Mammary epithelial cell (primary cell): Measurements from ENCODE around the gene RUSC2.

Experiments used
- EZH2 ChIP-seq: IDR thresholded peaks from 2 replicates; pipeline ENCODE4 v1.6.1; 2012; ENCODE audit warnings: low read length, inconsistent platforms, borderline replicate concordance
- TF ChIP-seq, protein P1 (sequence below), 2 donors: IDR thresholded peaks in 1 of 2; conservative IDR thresholded peaks in 1 of 2; 2 replicates each; pipeline ENCODE4 v1.5.1; 2011 to 2012; ENCODE audit warnings: inconsistent platforms in 2 of 2, low read length in 2 of 2, mild to moderate bottlenecking in 2 of 2, control low read depth in 1 of 2, low read depth in 1 of 2; ENCODE audit not compliant: insufficient read depth in 1 of 2; ENCODE audit errors: extremely low read depth in 1 of 2

DNA sequence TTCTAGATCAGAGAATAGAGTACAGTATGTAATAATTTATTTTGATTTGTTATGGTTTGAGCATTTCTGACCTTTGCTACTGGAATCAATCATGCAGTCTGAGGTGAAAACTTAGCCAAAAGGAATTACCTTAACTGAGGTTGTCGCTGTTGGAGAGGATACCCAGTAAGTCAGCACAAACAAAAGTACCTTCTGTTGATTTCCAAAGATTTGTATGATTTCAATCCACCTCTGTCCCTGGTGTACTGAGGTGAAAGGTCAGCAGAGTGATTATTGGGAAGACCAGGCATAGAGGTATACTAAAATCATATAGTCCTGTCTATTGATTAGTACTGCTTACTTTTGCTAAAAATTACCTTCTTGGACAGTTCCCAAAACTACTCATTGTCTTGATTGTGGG lies 32.8 kb downstream of the RUSC2 start:
- TF ChIP-seq, protein P1, sequence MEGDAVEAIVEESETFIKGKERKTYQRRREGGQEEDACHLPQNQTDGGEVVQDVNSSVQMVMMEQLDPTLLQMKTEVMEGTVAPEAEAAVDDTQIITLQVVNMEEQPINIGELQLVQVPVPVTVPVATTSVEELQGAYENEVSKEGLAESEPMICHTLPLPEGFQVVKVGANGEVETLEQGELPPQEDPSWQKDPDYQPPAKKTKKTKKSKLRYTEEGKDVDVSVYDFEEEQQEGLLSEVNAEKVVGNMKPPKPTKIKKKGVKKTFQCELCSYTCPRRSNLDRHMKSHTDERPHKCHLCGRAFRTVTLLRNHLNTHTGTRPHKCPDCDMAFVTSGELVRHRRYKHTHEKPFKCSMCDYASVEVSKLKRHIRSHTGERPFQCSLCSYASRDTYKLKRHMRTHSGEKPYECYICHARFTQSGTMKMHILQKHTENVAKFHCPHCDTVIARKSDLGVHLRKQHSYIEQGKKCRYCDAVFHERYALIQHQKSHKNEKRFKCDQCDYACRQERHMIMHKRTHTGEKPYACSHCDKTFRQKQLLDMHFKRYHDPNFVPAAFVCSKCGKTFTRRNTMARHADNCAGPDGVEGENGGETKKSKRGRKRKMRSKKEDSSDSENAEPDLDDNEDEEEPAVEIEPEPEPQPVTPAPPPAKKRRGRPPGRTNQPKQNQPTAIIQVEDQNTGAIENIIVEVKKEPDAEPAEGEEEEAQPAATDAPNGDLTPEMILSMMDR (conservative IDR thresholded peaks at IDR 0.05 in 1 of 2, IDR thresholded peaks at IDR 0.05 in 1 of 2; ENCODE audit: extremely low read depth in 1 of 2, insufficient read depth in 1 of 2, low read depth in 1 of 2, low read length in 2 of 2), result no peak
- no peak for TF ChIP-seq EZH2
